ENCODE results near the gene RHOBTB3.

DNA sequence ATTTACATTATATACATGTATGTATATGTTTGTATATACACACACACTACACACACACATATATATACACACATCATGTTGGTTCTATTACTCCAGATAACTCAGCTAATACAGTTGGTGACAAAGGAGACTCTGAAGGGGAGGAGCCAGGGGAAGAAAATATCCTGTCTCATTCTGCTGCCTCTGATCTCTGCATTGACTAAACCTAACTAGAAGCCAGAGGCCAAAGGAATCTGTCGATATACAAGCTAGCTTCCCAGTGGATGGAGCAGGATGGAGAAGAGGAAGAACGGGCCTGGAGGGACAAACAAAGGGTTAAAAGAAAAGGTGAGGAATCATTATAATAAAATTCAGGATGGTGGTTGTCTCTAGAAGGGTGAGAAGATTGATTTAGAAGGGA is 13.7 kb upstream of the RHOBTB3 start:
- no peak for TF ChIP-seq CTCF (IDR thresholded peaks at IDR 0.05; ENCODE audit: low read depth, low read length, missing input control)
- TF ChIP-seq FOXA1 (IDR thresholded peaks at IDR 0.05), result no peak
- TF ChIP-seq, protein P1, sequence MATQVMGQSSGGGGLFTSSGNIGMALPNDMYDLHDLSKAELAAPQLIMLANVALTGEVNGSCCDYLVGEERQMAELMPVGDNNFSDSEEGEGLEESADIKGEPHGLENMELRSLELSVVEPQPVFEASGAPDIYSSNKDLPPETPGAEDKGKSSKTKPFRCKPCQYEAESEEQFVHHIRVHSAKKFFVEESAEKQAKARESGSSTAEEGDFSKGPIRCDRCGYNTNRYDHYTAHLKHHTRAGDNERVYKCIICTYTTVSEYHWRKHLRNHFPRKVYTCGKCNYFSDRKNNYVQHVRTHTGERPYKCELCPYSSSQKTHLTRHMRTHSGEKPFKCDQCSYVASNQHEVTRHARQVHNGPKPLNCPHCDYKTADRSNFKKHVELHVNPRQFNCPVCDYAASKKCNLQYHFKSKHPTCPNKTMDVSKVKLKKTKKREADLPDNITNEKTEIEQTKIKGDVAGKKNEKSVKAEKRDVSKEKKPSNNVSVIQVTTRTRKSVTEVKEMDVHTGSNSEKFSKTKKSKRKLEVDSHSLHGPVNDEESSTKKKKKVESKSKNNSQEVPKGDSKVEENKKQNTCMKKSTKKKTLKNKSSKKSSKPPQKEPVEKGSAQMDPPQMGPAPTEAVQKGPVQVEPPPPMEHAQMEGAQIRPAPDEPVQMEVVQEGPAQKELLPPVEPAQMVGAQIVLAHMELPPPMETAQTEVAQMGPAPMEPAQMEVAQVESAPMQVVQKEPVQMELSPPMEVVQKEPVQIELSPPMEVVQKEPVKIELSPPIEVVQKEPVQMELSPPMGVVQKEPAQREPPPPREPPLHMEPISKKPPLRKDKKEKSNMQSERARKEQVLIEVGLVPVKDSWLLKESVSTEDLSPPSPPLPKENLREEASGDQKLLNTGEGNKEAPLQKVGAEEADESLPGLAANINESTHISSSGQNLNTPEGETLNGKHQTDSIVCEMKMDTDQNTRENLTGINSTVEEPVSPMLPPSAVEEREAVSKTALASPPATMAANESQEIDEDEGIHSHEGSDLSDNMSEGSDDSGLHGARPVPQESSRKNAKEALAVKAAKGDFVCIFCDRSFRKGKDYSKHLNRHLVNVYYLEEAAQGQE (IDR thresholded peaks at IDR 0.05), result no peak
- TF ChIP-seq JUND (IDR thresholded peaks at IDR 0.05), result no peak
- TF ChIP-seq, protein P2, sequence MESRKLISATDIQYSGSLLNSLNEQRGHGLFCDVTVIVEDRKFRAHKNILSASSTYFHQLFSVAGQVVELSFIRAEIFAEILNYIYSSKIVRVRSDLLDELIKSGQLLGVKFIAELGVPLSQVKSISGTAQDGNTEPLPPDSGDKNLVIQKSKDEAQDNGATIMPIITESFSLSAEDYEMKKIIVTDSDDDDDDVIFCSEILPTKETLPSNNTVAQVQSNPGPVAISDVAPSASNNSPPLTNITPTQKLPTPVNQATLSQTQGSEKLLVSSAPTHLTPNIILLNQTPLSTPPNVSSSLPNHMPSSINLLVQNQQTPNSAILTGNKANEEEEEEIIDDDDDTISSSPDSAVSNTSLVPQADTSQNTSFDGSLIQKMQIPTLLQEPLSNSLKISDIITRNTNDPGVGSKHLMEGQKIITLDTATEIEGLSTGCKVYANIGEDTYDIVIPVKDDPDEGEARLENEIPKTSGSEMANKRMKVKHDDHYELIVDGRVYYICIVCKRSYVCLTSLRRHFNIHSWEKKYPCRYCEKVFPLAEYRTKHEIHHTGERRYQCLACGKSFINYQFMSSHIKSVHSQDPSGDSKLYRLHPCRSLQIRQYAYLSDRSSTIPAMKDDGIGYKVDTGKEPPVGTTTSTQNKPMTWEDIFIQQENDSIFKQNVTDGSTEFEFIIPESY (IDR thresholded peaks at IDR 0.05), result no peak
- no peak for TF ChIP-seq YY1 (IDR thresholded peaks at IDR 0.05)
- no peak for TF ChIP-seq SP1 (IDR thresholded peaks at IDR 0.05)
- no peak for TF ChIP-seq ATF3 (IDR thresholded peaks at IDR 0.05)
- TF ChIP-seq EGR1 (IDR thresholded peaks at IDR 0.05; ENCODE audit: low read depth in 2 of 2), result no peak
- TF ChIP-seq GABPA (IDR thresholded peaks at IDR 0.05 in 1 of 2, conservative IDR thresholded peaks at IDR 0.05 in 1 of 2), result no peak
